HG03521 (cell line): ENCODE data around the gene LRRC8B.
"Not testable (repeated sequence)": the region's sequence is repeated elsewhere in the genome, so short reads cannot be mapped to it uniquely, and the experiment has no call there.

Experiments used
- ATAC-seq: cut with Tn5 transposase; IDR thresholded peaks from one replicate; pipeline ENCODE4 v1.9.1; 2021; ENCODE audit warnings: mild to moderate bottlenecking, moderate library complexity; ENCODE audit not compliant: unreplicated experiment

The LRRC8B gene

DNA sequence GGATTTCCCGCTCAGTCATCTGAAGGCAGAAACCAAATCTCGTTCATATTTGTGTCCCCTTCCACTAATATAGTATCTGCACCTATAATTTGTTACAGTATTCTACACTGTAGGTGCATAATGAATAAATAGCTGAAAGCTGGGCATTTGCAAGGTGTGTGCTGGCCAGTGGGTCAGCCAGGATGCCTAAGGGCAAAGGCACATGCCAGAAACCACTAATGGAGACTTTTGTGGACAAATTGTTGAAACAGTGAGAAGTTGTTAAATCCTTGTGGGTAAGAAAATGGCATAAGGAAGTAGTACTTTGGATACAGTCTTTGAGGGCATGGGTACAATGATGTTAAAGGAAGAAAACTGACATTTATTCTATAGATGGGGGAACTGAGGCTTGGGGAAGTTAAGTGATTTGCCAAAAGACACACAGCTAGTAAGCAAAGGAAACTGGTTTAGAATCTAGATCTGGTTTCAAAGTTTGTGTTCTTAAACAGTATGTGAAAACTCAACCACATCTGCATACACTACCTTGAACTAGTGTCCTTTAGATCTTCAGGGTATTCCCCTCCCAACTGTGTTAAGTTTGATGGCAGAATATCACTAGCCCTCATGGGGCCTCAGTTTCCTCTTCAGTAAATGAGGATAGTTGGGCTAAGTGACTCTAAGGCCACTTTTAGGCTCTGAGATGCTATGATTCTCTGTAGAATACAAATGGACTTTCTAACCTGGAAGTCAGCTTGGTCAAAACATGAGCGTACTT is 81.8 kb downstream of the LRRC8B start:
- ATAC-seq, result no peak

DNA sequence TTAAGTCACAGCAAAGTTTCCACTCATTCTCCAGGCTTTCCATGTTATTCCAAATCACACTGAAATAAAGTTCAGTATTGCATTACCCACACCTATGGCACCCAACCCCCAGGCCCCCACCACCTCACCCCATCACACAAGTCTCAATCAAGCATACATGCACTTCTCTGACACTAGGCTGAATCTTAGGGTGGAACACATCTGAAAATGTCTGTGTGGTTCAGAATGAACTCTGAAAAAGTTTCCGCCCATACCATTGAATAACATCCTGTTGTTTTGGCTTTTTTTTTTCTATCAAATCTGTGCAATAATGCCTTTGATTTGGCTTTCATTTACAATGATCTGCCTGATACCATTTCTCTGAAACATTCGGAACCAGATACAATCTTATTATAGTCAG is 82.5 kb downstream of the LRRC8B start:
- ATAC-seq, result no peak

DNA sequence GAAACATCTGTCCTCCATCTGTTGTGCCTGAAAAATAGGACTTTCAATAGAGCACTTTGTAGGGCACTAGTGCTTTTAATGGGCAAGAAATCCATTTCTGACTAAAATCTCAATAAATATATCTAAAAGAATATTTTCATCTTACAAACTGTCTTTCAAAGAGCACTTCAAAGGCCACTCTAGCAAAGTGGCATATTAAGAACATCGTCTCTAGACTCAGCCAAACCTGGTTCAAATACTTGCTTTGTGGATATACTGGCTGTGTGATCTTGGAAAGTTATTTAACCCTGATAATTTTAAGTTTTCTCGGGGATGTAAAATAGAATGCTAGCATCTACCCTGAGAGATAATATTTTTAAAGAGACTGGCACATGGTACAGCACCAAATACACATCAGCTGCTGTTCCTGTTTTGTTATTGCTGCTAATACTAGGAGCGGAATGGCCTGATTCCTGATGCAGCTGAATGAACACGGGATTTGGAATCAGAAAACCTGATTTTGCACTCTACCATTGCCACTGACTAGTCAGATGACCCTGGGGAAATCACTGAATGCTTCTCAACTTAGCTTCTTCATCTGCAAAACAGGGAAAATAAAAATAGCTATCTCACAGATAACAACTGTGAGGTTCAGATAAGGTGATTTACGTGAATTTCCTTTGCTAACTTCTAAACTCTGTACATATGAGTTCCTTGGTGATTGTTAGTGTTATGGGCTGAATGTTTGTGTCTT is 83.1 kb downstream of the LRRC8B start:
- ATAC-seq, result no peak

DNA sequence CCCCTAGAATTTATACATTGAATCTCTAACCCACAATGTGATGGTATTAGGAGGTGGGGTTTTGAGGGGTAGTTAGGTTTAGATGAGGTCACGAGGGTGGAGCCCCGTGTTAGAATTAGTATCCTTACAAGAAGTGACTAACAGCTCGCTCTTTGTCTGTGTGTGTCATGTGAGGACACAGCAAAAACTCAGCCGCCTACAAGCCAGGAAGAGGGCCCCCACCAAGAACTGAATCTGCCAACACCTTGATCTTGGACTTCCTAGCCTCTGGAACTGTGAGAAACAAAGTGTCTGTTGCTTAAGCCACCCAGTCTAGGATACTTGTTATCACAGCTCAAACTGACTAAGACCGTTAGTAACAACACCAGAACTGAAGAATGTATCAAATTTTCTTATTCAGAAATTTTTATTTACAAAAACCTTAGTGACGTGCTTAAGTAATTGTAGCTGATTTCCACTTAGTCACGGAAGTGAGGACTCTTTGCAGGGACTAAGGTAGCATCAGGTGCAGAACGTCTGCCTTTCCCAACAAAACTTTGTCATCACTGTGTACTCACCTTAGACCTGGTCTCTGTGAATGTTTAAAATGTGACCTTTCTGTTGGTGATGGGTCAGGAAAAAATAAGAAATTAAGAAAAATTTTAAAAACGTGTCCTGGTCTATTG is 83.8 kb downstream of the LRRC8B start:
- ATAC-seq, result no peak

DNA sequence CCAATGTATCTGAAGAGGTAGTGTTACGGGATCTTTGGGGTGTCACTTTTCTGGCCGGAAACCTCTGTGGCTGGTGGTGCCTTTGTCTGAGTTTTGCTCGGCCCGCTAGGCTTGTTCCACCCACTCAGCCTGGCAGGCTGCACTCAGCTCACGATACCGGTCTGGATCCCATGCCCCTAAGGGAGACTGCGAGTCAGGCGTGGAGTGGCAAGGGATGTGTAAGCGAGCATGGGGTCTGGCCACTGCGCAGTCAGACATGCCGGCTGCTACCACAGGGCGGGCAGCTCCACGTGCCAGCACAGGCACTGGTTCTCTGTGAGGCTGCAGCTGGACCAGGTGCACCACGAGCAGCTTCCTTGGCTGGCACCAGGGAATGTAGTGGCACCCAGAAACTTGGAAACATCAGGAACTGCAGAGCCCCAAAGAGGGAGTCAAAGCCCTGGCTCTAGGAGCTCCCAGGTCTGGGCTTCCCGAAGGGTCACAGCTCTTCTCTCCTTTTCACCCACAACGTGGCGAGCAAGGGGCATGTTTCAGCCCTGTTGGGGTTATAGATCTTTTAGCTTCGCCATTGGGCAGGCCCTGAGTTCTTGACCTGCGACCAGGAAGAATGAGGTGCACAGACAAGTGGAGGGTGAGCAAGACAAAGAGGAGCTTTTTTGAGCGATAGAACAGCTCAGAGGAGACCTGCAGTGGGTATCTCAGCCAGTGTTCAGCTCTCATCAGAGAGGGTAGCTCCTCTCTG is 84.5 kb downstream of the LRRC8B start:
- ATAC-seq, result no peak

DNA sequence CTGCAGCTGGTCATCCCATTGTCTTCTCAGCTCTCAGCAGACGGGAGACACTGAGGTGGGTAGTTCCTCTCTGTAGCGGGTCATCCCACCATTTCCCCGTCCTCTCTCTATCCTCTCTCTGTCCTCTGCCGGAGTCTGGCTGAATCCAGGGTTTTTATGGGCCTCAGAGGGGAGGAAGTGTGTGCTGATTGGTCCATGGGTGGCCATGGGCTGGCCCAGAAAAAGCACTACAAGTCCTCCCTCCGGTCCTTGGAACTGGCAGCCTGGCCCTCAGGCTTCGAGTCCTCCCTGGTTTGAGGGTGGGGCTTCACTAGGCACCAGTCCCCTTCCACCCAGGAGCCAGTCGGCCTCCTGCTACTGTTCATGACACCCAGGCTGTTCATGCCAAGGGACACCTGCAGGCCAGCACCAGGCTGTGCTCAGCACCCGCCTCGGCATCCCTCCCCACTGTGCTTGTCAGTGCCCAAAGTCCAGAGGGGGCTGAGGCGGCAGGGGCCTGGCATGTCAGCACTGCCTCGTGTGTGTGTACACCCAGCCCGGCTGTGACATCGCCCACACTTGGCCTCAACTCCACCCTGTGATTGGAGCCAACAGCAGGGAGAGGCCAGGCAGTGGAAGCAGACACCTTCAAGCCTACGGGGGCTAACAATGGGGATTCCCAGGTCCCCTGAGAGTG is 85.3 kb downstream of the LRRC8B start:
- ATAC-seq, result no peak

DNA sequence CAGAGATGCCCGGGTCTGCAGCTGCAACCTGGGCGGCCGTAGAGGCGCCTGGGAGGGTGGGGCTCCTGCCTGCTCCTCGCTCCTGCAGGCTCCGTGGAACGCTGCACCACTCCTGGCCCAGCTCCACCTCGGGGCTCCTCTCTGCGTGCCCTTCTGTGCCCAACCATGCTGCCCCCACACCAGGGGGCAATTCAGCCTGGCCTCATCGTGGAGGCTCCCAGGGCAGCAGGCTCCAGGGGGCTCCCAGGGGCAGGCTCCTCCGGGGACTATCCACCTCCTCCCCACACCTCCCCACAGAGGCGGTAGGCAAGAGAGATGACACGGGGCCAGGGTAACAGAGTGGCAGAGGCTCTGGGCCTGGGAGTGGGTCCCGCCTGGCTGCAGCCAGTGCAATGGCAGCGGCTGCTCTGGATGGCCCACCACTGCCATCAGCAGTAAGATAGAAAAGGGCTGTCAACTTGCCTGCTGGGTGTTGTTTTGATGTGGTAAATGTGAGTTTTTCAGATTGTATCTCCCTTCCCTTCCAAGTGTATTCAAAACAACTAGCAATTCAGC is 85.9 kb downstream of the LRRC8B start:
- no peak for ATAC-seq

DNA sequence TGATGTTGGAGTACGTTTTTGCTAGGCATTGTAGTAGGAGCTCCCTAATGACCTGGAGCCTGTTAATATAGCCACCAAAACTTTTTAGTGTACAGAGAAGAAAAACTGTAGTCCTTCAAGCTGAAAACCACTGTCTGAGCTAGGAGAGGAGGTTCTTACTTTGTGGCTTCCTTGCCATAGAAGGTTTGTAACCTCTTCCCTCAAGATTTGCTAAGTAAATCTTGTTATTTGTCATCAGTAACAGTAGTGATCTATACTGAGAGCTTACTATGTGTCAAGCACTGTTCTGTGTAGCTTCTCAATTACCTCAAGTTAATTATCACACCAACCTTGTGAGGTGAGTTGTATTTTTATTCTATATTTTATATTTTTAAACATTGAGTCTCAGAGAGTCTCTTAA is 87.1 kb downstream of the LRRC8B start:
- peak; percentile 88 for ATAC-seq

DNA sequence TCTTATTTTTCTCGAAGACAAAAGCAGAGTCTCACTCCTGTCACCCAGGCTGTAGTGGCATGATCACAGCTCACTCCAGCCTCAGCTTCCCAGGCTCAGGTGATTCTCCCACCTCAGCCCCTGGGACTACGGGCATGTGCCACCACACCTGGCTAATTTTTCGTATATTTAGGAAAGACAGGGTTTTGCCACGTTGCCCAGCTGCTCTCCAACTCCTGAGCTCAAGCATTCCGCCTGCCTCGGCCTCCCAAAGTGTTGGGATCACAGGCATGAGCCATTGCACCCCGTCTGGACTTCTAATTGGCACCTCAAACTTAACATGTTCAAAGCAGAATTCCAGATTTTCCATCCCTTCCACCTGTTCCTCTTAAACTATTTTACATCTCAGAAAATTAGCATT is 89.3 kb downstream of the LRRC8B start:
- ATAC-seq, result no peak

DNA sequence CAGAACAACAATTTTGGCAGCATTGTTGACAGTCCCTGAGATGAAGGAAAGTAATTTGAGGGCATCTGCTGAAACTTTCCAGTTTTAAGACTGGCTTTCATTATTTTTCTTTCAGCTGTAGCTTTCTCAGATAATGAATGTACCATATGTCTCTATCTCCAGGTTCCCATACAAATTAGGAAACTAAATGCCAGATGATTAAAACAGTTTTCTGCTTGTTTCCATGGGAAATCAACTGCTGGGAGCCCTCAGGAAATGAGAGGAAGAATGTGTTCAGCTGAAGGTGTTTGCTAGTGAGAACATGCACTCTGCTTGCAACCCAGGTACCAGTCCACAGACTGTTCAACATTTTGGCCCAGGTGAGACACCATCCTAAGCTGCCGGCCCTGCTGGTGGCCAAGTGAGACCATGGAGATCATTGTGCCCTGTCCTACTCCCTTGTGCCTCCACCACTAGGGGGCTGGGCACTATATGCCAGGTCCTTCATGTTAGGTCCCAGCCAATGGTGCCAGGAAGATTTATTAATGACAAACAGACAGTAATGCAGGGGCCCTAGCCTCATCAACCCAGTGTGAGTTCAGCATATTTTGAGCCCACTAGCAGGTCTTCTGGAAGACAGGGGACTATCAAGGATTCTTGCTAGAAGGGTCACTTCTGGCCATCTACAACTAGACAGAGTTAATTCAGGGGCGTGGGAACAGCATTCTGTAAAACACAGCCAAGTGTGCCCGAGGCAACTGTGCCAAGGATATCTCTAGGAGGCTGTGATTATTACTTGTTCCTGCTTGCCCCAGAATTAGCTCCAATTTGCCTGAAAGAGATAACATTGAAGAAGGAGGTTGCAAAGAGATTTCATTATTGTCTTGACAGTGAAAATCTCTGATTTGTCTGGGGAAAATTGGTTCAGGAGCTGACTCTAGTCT is 91.3 kb downstream of the LRRC8B start:
- ATAC-seq, result no peak

DNA sequence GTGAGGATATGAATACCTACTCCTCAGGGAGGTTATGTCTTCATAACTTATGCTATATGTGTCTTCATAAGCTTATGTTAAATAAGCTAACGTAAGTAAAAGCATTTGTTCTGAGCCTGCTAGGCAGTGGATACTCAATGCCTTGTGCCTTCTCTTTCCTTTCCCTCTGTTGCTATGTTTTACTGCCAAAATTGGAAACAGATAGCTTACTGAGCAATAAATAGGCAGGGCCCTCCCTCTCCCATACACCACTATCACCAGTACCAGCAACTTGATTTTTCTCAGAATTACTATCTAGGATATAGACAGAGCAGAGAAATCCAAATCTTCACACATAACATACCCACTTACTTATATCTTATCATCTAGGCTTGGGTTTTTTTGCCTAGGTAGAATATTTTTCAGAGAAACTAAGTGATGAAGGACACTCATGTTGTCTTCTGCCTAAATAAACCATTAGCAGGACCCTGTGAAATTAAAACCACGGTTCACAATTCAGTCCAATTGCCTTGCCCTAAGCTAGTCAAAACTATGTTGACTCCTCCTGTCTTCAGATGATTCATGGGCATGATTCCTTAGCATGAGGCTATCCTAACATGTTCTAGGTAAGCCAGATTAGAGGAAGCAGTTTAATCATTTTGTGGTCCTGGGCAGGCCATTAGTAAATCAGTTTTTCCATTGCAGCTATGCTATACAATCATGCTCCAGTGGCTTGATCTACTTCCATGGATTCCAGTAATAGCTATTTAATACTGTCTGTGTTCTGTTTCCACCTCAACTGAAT is 92.4 kb downstream of the LRRC8B start:
- no peak for ATAC-seq

DNA sequence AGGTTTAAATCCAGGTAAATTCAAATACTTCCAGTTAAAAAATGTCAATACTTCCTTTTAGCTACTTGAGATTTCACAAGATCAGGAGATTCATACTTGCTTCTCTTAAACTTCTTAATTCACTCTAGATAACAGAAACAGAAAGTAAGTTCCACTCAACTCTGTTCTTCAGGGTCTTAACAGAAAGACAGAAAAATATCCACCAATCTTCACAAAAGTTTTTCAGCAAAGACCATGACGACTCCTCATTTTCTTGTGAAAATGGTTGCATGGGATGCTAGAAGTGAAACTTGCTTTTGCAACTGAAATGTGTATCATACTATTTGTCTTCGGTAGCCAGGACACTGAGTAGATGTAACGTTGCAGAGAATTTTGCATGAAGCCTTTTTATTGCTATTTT is 96.0 kb downstream of the LRRC8B start:
- no peak for ATAC-seq

DNA sequence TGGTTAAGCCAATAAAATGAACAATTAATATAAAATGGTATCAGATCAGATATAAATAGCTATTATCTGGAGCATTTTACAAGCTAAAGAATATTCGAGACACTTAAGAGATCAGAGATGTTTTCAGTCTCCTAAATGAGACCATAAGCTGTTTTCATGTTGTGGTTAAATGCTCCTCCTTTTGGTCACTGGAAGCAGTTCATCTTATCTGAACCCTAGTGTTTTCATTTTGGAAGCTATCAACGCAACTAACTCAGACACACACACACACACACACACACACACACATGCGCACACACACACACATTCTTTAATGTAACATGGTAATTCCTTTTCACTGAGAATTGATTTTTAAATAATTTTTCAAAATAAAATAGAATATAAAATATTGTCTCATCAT is 98.3 kb downstream of the LRRC8B start:
- ATAC-seq, result no peak

DNA sequence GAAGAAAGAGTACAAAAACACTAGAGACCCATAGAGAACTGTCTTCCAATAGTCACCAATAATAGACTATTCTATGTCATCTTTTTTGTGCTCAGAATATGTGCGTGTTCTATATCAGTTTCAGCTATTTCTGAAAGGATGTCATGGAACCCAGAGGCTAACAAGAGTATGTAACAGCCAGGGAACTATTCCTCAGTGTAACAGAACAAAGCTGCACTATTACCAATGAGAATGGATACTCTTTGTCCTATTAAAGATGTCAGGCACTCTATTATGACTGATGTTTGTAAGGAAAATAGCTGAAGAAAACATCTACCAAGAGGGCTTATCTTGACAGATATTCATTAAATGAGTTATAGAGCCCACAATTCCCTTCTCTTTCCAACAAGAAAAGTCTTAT is 99.7 kb downstream of the LRRC8B start:
- no peak for ATAC-seq

DNA sequence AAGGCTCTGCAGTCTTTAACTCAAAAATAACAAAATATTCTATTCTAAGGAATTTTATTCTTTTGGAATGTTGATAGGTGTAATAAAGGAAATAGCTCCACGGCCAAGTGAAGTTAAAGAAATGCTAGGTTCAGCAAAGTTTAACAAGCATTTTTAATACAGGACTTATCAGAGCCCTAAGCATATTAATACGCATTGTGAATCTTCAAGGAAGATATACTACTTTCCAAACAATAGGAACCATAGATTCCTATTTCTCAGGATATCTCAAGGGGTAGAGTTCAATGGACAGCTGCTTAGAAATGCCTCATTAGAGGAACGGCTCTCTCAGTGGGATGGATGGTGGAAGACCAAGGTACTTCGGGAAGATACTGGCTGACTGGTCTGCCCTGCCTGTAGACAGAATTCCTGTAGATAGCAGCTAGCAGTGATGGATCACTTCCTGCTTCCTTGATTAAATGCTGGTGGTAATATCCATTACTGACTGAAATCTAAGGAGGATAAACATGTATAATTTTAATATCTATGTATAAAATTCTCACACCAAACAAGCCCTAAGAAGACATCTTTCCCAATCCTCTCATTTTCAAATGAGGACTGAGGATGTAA is 100.2 kb downstream of the LRRC8B start:
- ATAC-seq, result no peak

DNA sequence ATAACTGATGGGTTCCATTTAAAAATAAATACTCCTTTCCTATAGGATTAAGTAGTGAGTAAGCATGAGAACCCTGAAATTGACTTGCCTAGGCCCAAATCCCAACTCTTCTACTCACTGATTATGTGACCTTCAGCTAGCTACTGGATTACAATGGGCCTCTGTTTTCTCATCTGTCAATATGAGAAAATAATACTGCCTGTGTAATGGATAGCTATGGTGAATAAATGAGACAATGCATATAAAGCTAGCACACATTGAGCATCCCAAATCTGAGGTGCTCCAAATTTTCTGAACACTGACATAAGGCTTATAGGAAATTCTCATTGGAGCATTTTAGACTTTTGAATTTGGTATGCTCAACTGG is 103.0 kb downstream of the LRRC8B start:
- no peak for ATAC-seq

DNA sequence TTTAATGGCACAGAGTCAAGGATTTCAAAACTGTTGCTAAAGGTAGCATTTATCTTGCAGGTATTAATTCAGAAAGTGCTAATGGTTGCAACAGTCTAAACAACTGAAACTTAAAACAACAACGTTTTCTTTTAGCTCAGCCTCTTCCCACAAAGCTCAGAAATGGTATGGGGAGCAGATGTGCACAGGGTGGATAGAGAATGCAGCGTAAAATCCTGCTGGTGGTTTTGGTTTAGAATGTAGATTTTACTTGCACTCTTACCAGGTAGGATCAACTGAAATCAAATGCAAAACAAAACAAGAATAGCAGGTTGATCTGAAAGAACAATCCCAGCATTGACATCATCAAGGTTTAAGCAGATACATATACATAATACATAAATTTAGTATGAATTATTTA is 104.5 kb downstream of the LRRC8B start:
- no peak for ATAC-seq

DNA sequence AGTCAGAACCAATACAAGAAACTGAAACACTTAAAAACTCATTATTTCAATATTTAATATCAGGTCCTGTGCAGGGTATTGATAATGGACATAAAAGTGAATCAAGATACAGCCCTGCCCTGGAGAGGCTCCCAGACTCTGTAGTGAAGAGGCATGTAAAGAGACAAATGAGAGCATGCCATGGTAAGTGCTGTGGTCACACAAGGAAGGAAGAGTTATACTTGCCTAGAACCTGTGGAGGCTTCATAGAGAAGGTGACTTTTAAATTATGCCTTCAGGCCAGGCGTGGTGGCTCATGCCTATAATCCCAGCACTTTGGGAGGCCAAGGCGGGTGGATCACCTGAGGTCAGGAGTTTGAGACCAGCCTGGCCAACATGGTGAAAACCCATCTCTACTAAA is 105.0 kb downstream of the LRRC8B start:
- not testable (repeated sequence) for ATAC-seq
